ENCODE measurements around the gene COX6B1. TPM values are rescaled to one million over a fixed set of nuclear protein-coding genes. Genes with fewer than 3 reads are reported as not detected.
A peak's percentile ranks its signal among the peaks of the same experiment; 100 is the strongest.
"Not testable (repeated sequence)": the region's sequence is repeated elsewhere in the genome, so short reads cannot be mapped to it uniquely, and the experiment has no call there.

Gene COX6B1
- total RNA-seq (2012; rRNA removed), result 284 and 373 TPM in 2 replicates

GRCh38 chr19:35648017-35648961 lies at the start of gene COX6B1:
TSS of gene COX6B1 (plus strand) at chr19:35648323. CDS start at chr19:35651244, 2,921 bp downstream.
- peaks cover 13% of the 10 kb centered on the region for H3K36me3 ChIP-seq (ENCODE audit: insufficient read depth, low read length)
- peak within 1 kb of the TSS; percentile 83 for H3K4me3 ChIP-seq (ENCODE audit: low read length)
- H3K9ac ChIP-seq (ENCODE audit: low read depth, low read length), result peak within 1 kb of the TSS; percentile 87
- peak within 1 kb of the TSS; percentile 97 for H3K4me2 ChIP-seq (ENCODE audit: low read length)
- peaks cover 16% of the 10 kb centered on the region for H3K4me1 ChIP-seq (ENCODE audit: control insufficient read depth, insufficient read depth, low read length)
- H3K9me3 ChIP-seq (replicated peaks; ENCODE audit: low read length), result no peaks in the 10 kb centered on the region
- H3K27me3 ChIP-seq (ENCODE audit: control insufficient read depth, insufficient read depth, low read length), result no peaks in the 10 kb centered on the region

GRCh38 chr19:35601971-35602370 lies 46.2 kb upstream of the COX6B1 start:
- Histone ChIP-seq H3K9ac (ENCODE audit: low read depth, low read length) (no peak overlapping the region), H3K4me2 (ENCODE audit: low read length) (no peak overlapping the region)

GRCh38 chr19:35604436-35604835 lies 43.7 kb upstream of the COX6B1 start:
- not testable (repeated sequence) for H3K27me3 ChIP-seq (ENCODE audit: control insufficient read depth, insufficient read depth, low read length); H3K4me3 ChIP-seq (ENCODE audit: low read length); H3K9ac ChIP-seq (ENCODE audit: low read depth, low read length); H3K4me1 ChIP-seq (ENCODE audit: control insufficient read depth, insufficient read depth, low read length); H3K9me3 ChIP-seq (replicated peaks; ENCODE audit: low read length); H3K4me2 ChIP-seq (ENCODE audit: low read length); H3K36me3 ChIP-seq (ENCODE audit: insufficient read depth, low read length)

More at GRCh38 chr19:35601971-35602370, 46.2 kb upstream of the COX6B1 start:
- Histone ChIP-seq H3K27me3 (ENCODE audit: control insufficient read depth, insufficient read depth, low read length) (peaks cover 3% of the 10 kb centered on the region), H3K4me1 (ENCODE audit: control insufficient read depth, insufficient read depth, low read length) (no peaks in the 10 kb centered on the region), H3K9me3 (replicated peaks; ENCODE audit: low read length) (no peaks in the 10 kb centered on the region), H3K4me3 (ENCODE audit: low read length) (no peak overlapping the region), H3K36me3 (ENCODE audit: insufficient read depth, low read length) (no peaks in the 10 kb centered on the region)

- H3K36me3 ChIP-seq (ENCODE audit: insufficient read depth, low read length); H3K4me3 ChIP-seq (ENCODE audit: low read length); H3K4me1 ChIP-seq (ENCODE audit: control insufficient read depth, insufficient read depth, low read length); H3K27me3 ChIP-seq (ENCODE audit: control insufficient read depth, insufficient read depth, low read length); H3K9me3 ChIP-seq (replicated peaks; ENCODE audit: low read length); H3K9ac ChIP-seq (ENCODE audit: low read depth, low read length); H3K4me2 ChIP-seq (ENCODE audit: low read length): not testable (repeated sequence)
These were observed 41.0 kb upstream of the COX6B1 start for GRCh38 chr19:35607170-35607569.

- Histone ChIP-seq H3K27me3 (ENCODE audit: control insufficient read depth, insufficient read depth, low read length) (no peaks in the 10 kb centered on the region), H3K36me3 (ENCODE audit: insufficient read depth, low read length) (no peaks in the 10 kb centered on the region), H3K9ac (ENCODE audit: low read depth, low read length) (no peak overlapping the region), H3K4me3 (ENCODE audit: low read length) (no peak overlapping the region), H3K9me3 (replicated peaks; ENCODE audit: low read length) (peaks cover 3% of the 10 kb centered on the region), H3K4me1 (ENCODE audit: control insufficient read depth, insufficient read depth, low read length) (no peaks in the 10 kb centered on the region), H3K4me2 (ENCODE audit: low read length) (no peak overlapping the region)
These were observed 40.5 kb upstream of the COX6B1 start for GRCh38 chr19:35607661-35608060.

GRCh38 chr19:35608251-35608650 lies 39.9 kb upstream of the COX6B1 start:
- peaks cover 3% of the 10 kb centered on the region for H3K9me3 ChIP-seq (replicated peaks; ENCODE audit: low read length)
- H3K4me1 ChIP-seq (ENCODE audit: control insufficient read depth, insufficient read depth, low read length), result peaks cover 4% of the 10 kb centered on the region
- no peak overlapping the region for H3K9ac ChIP-seq (ENCODE audit: low read depth, low read length)
- no peak overlapping the region for H3K4me2 ChIP-seq (ENCODE audit: low read length)
- no peaks in the 10 kb centered on the region for H3K27me3 ChIP-seq (ENCODE audit: control insufficient read depth, insufficient read depth, low read length)
- no peak overlapping the region for H3K4me3 ChIP-seq (ENCODE audit: low read length)
- no peaks in the 10 kb centered on the region for H3K36me3 ChIP-seq (ENCODE audit: insufficient read depth, low read length)

GRCh38 chr19:35609851-35610353 lies 38.2 kb upstream of the COX6B1 start:
- no peak overlapping the region for H3K9ac ChIP-seq (ENCODE audit: low read depth, low read length)
- H3K4me3 ChIP-seq (ENCODE audit: low read length), result no peak overlapping the region

GRCh38 chr19:35612224-35612558 lies 35.9 kb upstream of the COX6B1 start:
- Histone ChIP-seq H3K4me2 (ENCODE audit: low read length) (peak overlapping the region; percentile 100), H3K4me3 (ENCODE audit: low read length) (peak overlapping the region; percentile 99), H3K9ac (ENCODE audit: low read depth, low read length) (peak overlapping the region; percentile 94), H3K27me3 (ENCODE audit: control insufficient read depth, insufficient read depth, low read length) (no peaks in the 10 kb centered on the region), H3K9me3 (replicated peaks; ENCODE audit: low read length) (peaks cover 3% of the 10 kb centered on the region), H3K36me3 (ENCODE audit: insufficient read depth, low read length) (no peaks in the 10 kb centered on the region), H3K4me1 (ENCODE audit: control insufficient read depth, insufficient read depth, low read length) (peaks cover 5% of the 10 kb centered on the region)

More at GRCh38 chr19:35609851-35610353, 38.2 kb upstream of the COX6B1 start:
- Histone ChIP-seq H3K4me2 (ENCODE audit: low read length) (no peak overlapping the region), H3K36me3 (ENCODE audit: insufficient read depth, low read length) (no peaks in the 10 kb centered on the region), H3K27me3 (ENCODE audit: control insufficient read depth, insufficient read depth, low read length) (no peaks in the 10 kb centered on the region), H3K9me3 (replicated peaks; ENCODE audit: low read length) (peaks cover 3% of the 10 kb centered on the region), H3K4me1 (ENCODE audit: control insufficient read depth, insufficient read depth, low read length) (peaks cover 5% of the 10 kb centered on the region)

- Histone ChIP-seq H3K4me2 (ENCODE audit: low read length) (peak within 1 kb of the TSS; percentile 100), H3K36me3 (ENCODE audit: insufficient read depth, low read length) (no peaks in the 10 kb centered on the region), H3K4me3 (ENCODE audit: low read length) (peak within 1 kb of the TSS; percentile 99), H3K4me1 (ENCODE audit: control insufficient read depth, insufficient read depth, low read length) (peaks cover 5% of the 10 kb centered on the region), H3K9me3 (replicated peaks; ENCODE audit: low read length) (peaks cover 3% of the 10 kb centered on the region), H3K9ac (ENCODE audit: low read depth, low read length) (peak within 1 kb of the TSS; percentile 94), H3K27me3 (ENCODE audit: control insufficient read depth, insufficient read depth, low read length) (no peaks in the 10 kb centered on the region)
These were observed 35.4 kb upstream of the COX6B1 start, which contains the start of gene HAUS5 for GRCh38 chr19:35612559-35613321. TSS of gene HAUS5 (plus strand) at chr19:35612735. CDS start at chr19:35612795, 60 bp downstream.

- H3K9ac ChIP-seq (ENCODE audit: low read depth, low read length), result no peak overlapping the region
- no peaks in the 10 kb centered on the region for H3K9me3 ChIP-seq (replicated peaks; ENCODE audit: low read length)
- no peak overlapping the region for H3K4me2 ChIP-seq (ENCODE audit: low read length)
- H3K4me1 ChIP-seq (ENCODE audit: control insufficient read depth, insufficient read depth, low read length), result peaks cover 5% of the 10 kb centered on the region
- no peaks in the 10 kb centered on the region for H3K27me3 ChIP-seq (ENCODE audit: control insufficient read depth, insufficient read depth, low read length)
- no peaks in the 10 kb centered on the region for H3K36me3 ChIP-seq (ENCODE audit: insufficient read depth, low read length)
- no peak overlapping the region for H3K4me3 ChIP-seq (ENCODE audit: low read length)
These were observed 34.5 kb upstream of the COX6B1 start for GRCh38 chr19:35613574-35613973.

- H3K9me3 ChIP-seq (replicated peaks; ENCODE audit: low read length), result no peaks in the 10 kb centered on the region
- no peak overlapping the region for H3K9ac ChIP-seq (ENCODE audit: low read depth, low read length)
- H3K36me3 ChIP-seq (ENCODE audit: insufficient read depth, low read length), result no peaks in the 10 kb centered on the region
- H3K27me3 ChIP-seq (ENCODE audit: control insufficient read depth, insufficient read depth, low read length), result no peaks in the 10 kb centered on the region
- peaks cover 5% of the 10 kb centered on the region for H3K4me1 ChIP-seq (ENCODE audit: control insufficient read depth, insufficient read depth, low read length)
- no peak overlapping the region for H3K4me2 ChIP-seq (ENCODE audit: low read length)
- H3K4me3 ChIP-seq (ENCODE audit: low read length), result no peak overlapping the region
These were observed 33.1 kb upstream of the COX6B1 start for GRCh38 chr19:35615036-35615435.
